KBM-7 (cell line): ENCODE measurements around the gene PPP1R2.
"Not testable (repeated sequence)": the region's sequence is repeated elsewhere in the genome, so short reads cannot be mapped to it uniquely, and the experiment has no call there.

Source experiments
- DNase-seq: peaks from one replicate; pipeline ENCODE4 v3.0.0-alpha.2; 2015
- in situ Hi-C: fragments of 300-500 bp; cut with MboI; formaldehyde crosslinking; loops from 2 replicates; pipeline ENCODE4 v1.14.3; 2020; ENCODE audit warnings: low sequenced_read_pairs, low pct_unique_long_range_greater_than_20kb, mixed read lengths

PPP1R2 gene

DNA sequence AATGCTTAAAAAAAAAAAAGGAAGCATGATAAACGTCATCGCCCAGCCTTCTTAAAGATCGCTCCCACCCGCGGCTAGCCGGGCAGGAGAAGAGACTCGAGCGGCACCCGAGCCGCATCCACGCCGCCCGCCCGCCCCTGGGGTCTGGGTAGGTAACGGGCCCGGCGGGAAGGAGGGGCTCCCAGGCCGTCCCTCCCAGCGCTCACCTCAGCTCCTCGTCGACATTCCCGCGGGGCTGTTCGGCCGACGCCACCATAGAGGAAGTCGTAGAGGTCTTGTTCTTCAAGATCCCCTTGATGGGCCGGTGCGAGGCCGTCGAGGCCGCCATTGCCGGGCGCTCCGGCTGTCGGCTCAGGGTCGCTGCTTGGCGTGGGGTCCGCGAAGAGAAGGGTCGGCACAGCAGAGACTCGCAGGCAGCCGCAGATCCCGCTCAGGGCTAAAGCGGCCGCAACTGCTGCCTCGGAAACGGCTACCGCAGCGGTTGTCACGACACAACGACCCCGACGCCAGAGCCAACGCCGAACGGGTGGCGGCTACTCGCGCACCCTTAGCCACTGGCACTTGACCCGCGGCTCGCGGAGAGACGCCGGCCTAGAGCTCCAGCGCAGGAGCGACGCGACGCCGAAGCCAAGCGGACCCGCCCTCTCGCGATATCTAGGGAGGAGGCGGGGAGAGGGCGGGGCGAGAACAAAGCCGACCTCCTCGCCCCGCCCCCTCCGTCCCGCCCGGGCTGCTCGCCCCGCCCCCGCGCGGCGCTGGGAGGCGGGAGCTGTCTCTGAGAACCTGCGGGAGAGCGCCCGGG is at the start of gene PPP1R2:
TSS of gene PPP1R2 (minus strand) at position 628 of the 802 bp plus-strand sequence. CDS start at position 328, 300 bp downstream.
- peak; percentile 75 for DNase-seq
- in situ Hi-C loops = loop anchor here (25.0 kb wide), 1 partner anchor 856 kb away; the partner anchor contains the start of gene FAM43A

DNA sequence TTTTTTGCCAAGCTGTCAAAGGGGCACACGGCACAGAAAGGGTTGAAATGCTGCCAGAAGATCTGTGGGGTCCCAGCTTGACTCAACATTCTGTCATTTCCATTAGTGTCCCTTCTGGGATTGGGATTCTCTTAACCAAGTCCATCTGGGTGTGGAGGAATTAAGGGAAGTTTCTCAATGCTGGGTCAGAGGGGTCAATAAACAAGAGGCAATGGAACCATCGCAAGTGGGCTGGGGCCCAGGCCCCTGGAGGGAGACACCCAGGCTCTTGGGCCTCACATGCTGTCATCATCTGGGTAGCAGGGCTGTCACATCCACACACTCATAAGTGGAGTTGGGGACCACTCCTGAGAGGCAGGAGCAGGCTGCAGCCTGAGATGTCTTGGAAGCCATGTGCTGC is 48.7 kb upstream of the PPP1R2 start:
- in situ Hi-C loops = no loop called here
- no peak for DNase-seq

DNA sequence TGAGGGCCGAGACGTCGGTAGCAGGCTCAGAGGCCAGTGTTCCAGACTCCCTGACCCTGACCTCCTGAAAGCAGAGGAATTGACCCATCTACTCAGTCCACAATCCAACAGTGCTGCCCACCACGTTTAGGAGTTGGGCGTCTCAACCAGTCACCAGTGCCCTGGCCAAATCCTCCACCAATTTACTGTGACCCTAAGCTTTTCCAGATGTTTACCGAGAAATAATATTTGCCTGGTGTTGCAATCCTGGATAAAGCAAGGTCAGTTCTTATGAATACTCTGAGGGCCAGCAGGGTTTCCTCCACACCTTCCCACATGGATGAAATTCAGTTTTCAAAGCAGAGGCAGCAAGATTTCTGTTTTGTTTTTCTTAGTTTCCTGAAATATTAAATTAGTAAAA is 48.1 kb upstream of the PPP1R2 start:
- DNase-seq = no peak
- in situ Hi-C loops = no loop called here

DNA sequence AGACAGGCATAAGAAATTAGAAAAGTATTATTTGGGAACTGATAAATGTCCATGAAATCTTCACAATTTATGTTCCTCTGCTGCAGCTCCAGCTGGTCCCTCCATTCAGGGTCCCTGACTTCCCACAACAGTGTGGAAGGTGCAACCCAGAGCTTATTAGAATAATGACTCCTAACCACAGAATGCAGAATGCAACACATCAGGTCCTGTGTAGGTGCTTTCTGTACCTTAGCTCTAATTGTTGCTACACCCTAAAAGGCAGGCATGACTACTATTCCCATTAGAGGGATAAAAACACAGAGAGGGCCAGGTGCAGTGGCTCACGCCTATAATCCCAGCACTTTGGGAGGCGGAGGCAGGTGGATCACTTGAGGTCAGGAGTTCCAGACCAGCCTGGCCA is 47.3 kb upstream of the PPP1R2 start:
- DNase-seq, in situ Hi-C loops: not testable (repeated sequence)

DNA sequence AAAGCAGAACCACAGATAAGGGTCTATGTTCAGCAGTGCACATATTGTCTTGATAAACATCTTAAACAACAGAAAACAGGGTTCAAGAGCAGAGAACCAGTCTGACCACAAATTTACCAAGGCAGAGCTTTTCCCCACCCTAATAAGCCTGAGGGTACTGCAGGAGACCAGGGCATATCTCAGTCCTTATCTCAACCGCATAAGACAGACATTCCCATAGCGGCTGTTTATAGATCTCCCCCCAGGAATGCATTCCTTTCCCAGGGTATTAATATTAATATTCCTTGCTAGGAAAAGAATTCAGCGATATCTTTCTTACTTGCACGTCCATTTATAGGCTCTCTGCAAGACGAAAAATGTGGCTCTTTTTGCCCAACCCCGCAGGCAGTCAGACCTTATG is 46.7 kb upstream of the PPP1R2 start:
- DNase-seq, in situ Hi-C loops: not testable (repeated sequence)

DNA sequence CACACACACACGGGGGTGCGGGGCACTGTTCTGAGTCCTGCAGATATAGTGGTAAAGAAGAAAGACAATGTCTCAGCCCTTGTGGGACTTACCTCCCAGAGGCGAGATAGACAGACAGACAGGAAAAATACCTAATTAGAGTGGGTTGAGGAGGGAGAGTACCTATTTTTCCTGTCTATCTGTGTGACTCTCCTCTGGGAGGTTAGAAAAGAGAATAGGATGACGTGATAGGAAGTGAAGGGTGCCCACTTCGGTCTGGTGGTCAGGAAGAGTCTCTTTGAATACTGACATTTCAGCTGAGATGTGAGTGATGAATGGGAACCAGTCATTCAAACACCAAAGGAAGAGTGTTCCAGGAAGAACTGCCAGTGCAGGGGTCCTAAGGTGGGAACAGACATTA is 44.7 kb upstream of the PPP1R2 start:
- in situ Hi-C loops = no loop called here
- DNase-seq = no peak

DNA sequence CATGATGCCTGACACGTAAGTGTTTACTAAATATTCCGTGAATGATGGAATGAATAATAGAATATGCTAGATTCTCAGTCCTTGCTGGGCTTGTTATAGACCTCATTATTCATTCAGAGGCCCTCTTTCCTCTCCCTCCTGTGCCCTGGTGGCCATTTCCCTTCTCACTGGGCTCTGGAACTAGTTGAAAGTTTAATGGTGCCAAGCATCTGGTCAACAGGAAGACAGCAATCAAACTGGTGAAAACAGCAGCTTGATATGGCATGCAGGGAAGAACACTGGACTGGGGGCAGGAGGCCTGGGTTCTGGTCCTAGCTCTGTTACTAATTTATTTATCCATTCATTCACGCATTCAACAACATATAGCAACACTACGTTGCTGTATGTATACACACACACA is 44.3 kb upstream of the PPP1R2 start:
- DNase-seq = no peak
- in situ Hi-C loops = no loop called here

DNA sequence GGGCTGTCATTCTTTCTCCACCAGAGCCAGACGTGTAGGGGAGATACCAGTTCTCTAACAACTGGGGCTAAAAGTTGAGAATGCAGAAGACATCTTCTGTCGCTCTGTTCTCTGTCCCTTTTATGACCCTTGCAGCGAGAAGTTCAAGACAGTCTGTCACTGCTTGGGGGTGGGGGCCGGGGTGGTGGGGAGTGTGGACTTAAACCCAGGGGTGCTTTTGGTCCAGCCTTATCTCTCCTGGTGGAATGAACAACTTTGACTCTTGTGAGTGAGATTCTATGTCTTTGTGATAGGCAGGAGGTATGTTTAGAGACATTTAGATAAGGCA is 41.4 kb upstream of the PPP1R2 start:
- in situ Hi-C loops = no loop called here
- DNase-seq = no peak

DNA sequence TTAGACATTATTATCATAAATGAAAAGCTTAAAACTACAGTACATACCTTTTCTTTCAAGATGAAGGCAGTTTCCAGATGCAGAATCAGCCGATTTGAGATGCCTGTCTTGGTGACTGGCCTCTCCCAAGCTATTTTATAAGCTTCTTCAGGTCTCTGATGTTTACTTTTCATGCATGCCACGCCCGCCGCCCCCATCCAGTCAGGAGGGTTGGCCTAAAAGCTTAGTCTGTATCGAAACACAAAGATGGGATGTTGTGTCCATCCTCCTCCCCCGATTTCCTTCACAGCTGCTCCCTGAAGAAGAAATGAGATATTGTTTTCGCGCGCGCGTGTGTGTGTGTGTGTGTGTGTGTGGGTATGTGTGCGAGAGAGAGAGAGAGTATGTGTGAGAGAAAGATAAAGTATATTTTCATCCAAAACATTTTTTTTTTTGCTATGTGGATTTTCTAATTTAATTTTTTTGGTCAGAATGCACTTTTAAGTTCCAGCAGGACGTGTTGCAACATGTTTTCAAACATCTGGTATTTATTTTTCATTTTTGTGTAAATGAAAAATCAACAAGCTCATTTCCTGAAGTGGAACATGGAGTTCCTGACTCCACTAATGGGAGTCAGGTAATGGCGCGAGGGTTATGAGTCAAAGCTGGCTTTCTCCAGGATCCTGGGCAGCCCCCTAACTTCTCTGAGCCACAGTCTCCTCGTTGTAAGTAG is 40.9 kb upstream of the PPP1R2 start, which contains the start of gene APOD:
TSS of gene APOD (minus strand) at position 110 of the 712 bp plus-strand sequence. CDS start 4,479 bp downstream, outside the sequence.
- in situ Hi-C loops = no loop called here
- DNase-seq = peak; percentile 70

DNA sequence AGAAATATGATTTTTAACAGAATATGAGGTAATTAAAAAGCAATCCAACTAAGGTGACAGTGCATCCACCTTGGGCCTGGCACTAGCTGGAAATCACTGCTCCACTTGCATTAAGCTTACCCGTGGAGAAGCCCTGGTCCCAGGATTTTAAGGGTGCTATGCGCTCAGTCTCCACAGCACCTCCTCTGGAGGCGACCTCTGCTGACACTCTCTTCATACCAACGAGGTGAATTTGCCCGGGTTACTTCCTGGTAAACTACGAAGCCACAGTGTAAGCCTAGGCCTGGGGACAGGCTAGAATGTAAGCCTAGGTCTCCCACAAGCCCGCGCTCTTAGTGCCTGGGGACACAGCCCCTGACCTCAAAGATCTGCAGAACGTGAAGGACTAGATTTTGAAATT is 39.8 kb upstream of the PPP1R2 start:
- peak; percentile 36 for DNase-seq
- in situ Hi-C loops = no loop called here

DNA sequence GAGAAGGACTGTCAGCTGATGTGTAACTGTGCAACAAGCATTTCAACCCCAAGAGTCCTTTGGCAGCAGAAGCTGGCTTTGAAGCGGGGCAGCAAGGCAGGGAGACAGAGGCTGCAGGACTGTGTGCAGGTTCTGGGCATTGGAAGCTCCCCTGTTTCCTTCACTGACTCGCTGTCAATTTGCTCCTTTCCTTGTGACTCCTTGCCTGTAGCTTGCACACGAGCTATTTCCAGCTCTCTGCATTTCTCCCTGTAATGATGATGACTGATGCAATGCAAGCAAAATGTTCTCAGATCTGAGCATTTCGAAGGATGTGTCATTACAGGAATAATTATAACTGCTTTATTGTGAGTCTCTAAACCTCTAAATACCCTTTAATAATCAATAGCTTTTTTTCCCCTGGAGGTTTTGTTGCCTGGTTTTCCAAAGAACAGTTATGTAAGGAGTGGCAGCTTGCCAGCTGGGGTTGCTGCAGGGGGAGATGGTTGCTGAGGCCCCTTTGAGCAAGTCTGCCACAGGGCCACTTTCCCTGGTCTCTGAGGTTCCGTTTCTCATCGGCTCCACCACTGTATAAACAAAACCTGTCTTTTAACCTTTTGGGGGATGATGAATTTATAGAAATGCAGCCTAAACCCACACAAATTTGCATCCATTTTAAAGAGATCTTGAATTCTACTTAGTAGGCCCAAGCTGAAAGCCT is 37.8 kb upstream of the PPP1R2 start:
- no peak for DNase-seq
- in situ Hi-C loops = no loop called here

DNA sequence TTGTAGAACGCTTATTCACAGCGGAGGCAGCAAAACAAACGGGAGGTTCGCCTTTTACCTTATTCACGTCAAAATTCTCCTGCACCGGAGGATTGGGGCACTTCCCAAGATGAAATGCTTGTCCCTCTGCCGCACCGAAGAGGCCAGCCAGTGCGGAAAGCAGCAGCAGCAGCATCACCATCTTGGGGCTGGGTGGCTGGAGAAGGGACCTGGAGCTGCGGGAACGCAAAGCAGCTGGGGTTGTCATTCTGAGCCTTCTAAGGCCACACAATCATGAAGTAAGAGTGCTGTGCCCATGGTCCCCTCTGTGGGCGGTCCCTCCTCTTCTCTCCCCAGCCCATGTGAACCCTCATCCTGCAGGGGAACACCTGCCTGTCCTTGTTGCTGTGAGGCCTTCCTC is 36.2 kb upstream of the PPP1R2 start:
- in situ Hi-C loops = no loop called here
- DNase-seq = no peak

DNA sequence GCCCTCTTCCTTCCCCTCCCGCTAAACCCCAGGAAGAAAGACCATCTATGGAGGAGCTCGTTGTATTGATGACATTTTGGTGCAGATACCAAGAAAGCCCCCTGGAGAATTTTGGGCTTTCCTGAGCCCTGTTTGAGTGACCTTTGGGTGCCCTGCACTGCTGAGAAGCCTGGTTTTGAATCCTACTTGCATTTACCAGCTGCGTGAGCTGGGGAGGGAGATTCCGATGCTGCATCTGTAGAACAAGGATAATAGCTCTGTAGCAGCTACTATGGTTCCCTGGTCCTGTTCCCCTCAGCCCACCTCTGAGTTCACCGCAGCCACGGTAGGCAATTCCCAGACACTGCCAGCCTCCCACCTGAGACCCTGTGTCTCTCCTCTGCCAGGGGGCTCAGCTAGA is 35.4 kb upstream of the PPP1R2 start:
- in situ Hi-C loops = no loop called here
- no peak for DNase-seq

DNA sequence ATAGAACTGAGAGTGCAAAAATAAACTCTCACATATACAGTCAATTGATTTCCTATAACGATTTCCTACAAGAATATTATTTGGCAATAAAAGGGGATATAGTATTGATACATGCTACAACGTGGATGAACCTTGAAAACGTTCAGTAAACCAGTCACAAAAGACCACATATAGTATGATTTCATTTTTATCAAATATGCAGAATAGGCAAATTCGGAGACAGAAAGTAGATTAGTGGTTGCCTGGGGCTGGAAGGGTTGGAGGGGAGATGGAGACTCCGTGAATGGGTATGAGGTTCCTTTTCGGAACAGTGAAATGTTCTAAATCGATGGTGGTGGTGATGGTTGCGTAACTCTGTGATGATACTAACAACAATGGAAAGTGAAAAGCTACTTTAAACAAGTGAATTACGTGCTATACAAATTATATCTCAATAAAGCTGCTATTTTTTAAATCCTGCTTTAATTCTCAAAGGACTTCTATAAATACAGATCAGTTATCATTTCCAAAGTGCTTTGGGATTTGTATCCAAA is 34.6 kb upstream of the PPP1R2 start:
- in situ Hi-C loops = no loop called here
- no peak for DNase-seq

DNA sequence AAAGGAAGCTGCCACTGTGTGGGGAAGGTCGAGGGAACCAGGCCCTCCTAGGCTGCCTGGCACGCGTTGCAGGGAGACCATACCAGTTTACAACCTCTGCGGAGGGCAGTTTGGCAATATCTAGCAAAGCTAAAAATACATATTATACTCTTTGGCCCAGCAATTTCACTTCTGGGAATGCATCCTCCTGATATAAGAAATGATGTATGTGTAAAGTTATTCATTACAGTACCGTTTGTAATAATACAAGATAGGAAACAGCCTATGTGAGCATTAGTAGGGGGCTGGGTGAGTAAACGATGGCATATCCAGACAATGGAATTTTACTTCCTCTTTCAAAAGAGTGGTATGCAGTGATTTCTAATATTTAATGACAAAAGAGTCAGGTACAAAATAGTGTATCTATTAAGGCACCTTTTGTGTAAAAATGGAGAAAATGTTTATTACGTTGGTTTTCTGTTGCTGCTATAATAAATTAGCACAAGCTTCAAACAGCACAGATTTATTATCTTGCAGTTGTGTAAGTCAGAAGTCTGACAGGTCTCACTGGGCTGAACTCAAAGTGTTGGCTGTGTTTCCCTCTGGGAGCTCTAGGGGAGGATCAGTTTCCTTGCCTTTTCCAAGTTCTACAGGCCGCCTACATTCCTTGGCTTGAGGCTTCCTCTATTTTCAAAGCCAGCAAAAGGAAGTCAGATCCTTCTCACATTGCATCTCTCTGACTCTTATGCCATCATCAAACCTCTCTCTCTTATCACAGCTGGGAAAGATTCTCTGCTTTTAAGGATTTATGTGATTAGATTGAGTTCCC is 31.6 kb upstream of the PPP1R2 start:
- in situ Hi-C loops = no loop called here
- no peak for DNase-seq

DNA sequence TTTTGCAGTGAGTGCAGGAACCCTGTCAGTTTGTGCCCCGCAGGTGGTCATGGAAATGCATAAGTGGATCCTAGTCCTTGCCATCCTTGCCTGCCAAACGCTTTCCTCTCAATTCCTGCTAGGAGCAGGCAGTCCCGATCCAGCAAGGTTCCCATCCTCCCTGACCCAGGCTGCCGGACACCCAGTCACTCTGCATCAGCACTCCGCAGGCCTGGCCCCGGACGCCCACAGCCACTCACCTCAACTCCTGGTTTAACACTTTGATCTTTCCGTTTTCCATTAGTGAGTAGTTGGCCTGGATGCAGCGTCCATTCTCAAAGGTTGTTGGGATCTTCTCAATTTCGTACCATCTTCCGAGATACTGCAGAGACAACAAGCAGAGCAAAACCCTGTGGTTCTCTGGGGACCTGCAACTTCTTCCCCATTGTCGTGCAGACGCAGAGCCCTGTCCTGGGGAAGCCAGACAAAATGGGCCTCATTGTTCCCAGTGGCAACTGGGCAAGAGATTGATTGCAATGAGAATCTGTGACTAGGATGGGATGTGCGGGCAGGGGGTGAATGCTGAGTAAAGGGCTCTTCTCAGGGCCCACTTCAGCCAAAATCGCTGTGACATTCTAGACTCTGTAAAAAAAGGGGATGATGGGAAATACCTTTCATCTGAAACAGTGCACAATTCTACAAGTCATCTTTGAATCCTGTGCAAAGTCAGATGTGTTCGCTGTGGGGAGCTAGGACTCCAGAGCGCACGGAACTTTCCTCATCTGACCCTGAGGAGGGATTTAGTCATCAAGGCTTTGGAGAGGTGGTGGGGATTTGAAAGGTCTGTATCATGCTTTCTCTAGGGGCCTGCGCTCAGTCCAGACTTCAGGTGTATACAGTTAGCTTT is 30.7 kb upstream of the PPP1R2 start:
- in situ Hi-C loops = no loop called here
- DNase-seq = no peak

DNA sequence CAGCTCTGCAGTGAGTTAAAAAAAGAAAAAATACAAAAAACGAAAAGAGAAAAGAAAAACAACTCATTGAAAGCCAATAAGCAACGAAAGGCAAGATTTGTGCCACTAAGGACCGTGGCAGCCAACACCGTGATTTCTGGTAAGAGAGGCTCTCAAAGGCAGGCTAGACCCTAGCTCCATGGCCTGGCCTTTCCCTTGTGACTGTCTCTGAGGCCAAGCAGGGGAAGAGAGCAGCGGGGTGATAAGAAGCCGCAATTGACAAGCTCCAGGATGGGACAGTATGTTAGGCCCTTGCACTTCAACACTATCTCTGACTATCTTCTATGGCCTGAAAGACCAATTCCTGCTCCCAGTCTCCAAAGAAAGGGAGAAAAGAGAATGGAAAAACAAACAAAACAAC is 28.2 kb upstream of the PPP1R2 start:
- no peak for DNase-seq

DNA sequence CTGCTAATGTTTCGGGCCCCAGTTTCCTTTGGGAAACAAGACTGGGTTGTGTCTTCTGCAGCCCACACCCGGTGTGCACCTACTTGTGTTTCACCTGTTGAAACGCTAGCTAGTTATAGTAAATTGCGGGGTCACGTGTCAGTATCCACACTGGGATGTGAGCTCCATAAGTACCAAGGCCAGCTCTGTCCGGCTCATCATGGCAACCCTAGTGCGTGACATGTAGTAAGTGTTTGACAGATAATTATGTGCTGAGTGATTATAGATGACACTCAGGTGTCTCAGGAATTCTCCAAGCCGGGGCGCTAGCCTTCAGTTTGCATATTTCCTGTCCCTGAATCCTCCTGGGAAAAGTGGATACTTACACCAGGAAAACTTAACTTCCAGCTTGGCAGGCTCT is 27.8 kb upstream of the PPP1R2 start:
- in situ Hi-C loops = no loop called here
- DNase-seq = no peak

More for the DNA sequence above, 28.2 kb upstream of the PPP1R2 start:
- in situ Hi-C loops = no loop called here
